HG02588 (cell line): Measurements from ENCODE around the gene UQCC5.

ENCODE experiments used
- ATAC-seq: cut with Tn5 transposase; IDR thresholded peaks from one replicate; pipeline ENCODE4 v1.9.1; 2021; ENCODE audit warnings: mild to moderate bottlenecking, moderate library complexity; ENCODE audit not compliant: unreplicated experiment

The UQCC5 gene

GRCh38 chr3:52558436-52558835 lies 22.0 kb downstream of the UQCC5 start:
- no peak for ATAC-seq

GRCh38 chr3:52561028-52561747 lies 24.8 kb downstream of the UQCC5 start:
- ATAC-seq, result no peak

GRCh38 chr3:52563984-52564383 lies 27.6 kb downstream of the UQCC5 start:
- ATAC-seq, result no peak

- ATAC-seq, result no peak
Measured at GRCh38 chr3:52568069-52568468, 31.7 kb downstream of the UQCC5 start.

- ATAC-seq, result no peak
Measured at GRCh38 chr3:52570076-52570475, 33.7 kb downstream of the UQCC5 start.

GRCh38 chr3:52572221-52572620 lies 35.8 kb downstream of the UQCC5 start:
- no peak for ATAC-seq

- no peak for ATAC-seq
Measured at GRCh38 chr3:52574056-52574965, 37.9 kb downstream of the UQCC5 start.
